Stimulated activated CD8-positive, alpha-beta memory T cell treated with anti-CD3 and anti-CD28 coated beads, Interleukin-2, amount 100 ng/mL, for 48 hours (primary cell): ENCODE measurements around the gene RIPOR1.

Experiments
- DNase-seq, 2 donors: peaks; one replicate each; pipeline ENCODE4 v3.0.0-alpha.2; 2020; ENCODE audit warnings: low read depth in 2 of 2

Gene RIPOR1

GRCh38 chr16:67539691-67540635, 11.3 kb downstream of the RIPOR1 start:
- no peak for DNase-seq

GRCh38 chr16:67540756-67541155, 12.1 kb downstream of the RIPOR1 start:
- no peak for DNase-seq

- no peak for DNase-seq
These were observed 13.0 kb downstream of the RIPOR1 start for GRCh38 chr16:67541391-67542263.

GRCh38 chr16:67542464-67542863, 13.8 kb downstream of the RIPOR1 start:
- DNase-seq, result peak in 1 of 2 donors; percentile 70

GRCh38 chr16:67543036-67543435, 14.4 kb downstream of the RIPOR1 start:
- DNase-seq, result no peak

GRCh38 chr16:67543582-67543981, 15.0 kb downstream of the RIPOR1 start:
- no peak for DNase-seq

GRCh38 chr16:67544329-67544841, 15.8 kb downstream of the RIPOR1 start:
- no peak for DNase-seq

- no peak for DNase-seq
These were observed 16.4 kb downstream of the RIPOR1 start for GRCh38 chr16:67544844-67545664.

GRCh38 chr16:67545665-67546024, 17.0 kb downstream of the RIPOR1 start:
- no peak for DNase-seq

GRCh38 chr16:67546091-67546501, 17.5 kb downstream of the RIPOR1 start:
- DNase-seq, result no peak

GRCh38 chr16:67546761-67547422, 18.3 kb downstream of the RIPOR1 start:
- DNase-seq, result no peak

GRCh38 chr16:67547423-67548264, 19.0 kb downstream of the RIPOR1 start:
- no peak for DNase-seq

- no peak for DNase-seq
These were observed 19.9 kb downstream of the RIPOR1 start for GRCh38 chr16:67548265-67549126.

- no peak for DNase-seq
These were observed 20.6 kb downstream of the RIPOR1 start for GRCh38 chr16:67549240-67549639.

GRCh38 chr16:67549936-67550335, 21.3 kb downstream of the RIPOR1 start:
- DNase-seq, result no peak

- no peak for DNase-seq
These were observed 22.5 kb downstream of the RIPOR1 start for GRCh38 chr16:67551091-67551490.

- DNase-seq, result no peak
These were observed 23.3 kb downstream of the RIPOR1 start for GRCh38 chr16:67551972-67552371.

GRCh38 chr16:67552476-67552875, 23.8 kb downstream of the RIPOR1 start:
- DNase-seq, result no peak

- no peak for DNase-seq
These were observed 27.2 kb downstream of the RIPOR1 start for GRCh38 chr16:67555795-67556212.
